Measurements from ENCODE around the gene ZC3H14. TPM values are rescaled to one million over a fixed set of nuclear protein-coding genes. Genes with fewer than 3 reads are reported as not detected.

ZC3H14 gene
- polyA plus RNA-seq, 4 donors: 60.5 to 114 (median 96.8) TPM

DNA sequence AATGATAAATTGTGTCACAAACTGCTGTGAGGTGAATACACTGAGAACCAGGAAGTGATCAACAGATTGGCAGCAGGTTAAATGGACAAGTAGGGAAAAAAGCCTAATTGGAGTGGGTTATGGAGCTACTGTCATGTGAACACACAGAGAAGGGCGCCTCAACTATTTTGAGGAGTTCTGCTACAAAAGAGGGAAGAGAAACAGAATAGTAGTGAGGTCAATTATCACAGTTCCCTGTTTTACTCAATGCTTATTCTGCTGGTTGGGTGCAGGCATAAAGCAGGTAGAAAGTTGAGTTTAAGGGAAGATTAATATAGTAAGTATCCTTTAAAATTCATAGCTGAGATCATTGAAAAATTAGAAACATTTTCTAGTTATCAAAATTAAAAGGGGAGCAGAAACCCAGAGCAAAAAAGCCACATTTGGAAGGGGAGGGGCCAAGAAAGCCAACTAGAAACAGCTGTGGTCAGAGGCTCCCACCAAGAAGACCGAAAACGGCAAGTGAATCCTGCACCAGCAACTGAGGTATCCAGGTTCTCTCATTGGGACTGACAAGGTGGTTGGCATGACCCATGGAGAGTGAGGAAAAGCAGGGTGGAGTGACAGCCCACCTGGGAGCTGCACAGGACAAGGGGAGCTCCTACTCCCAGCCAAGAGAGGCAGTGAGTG lies 105.7 kb downstream of the ZC3H14 start:
- no peak for DNase-seq (ENCODE audit: low read depth in 4 of 4, low spot score in 3 of 4)

DNA sequence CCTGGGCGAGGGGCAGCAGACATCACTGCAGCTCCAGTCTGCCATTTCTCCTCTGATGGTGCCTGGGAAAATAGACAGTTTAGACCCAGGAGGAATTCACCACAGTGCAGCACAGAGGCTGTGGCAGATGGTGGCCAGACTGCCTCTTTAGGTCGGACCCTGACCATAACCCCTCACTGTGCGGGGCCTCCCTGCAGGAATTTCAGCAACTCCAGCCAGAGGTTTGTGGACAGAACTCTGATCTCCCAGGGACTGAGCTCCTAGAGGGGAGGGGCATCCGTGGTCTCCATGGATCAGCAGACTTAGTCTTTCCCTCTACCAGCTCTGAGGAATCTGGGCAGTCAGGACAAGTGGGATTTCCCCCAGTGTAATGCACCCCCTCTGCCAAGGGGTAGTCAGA lies 106.5 kb downstream of the ZC3H14 start:
- DNase-seq (ENCODE audit: low read depth in 4 of 4, low spot score in 3 of 4): no peak

Other genes starting within 250 kb of the ZC3H14 start
- under 1 TPM; 0.13 to 0.24 (median 0.22) TPM for gene KCNK10, start 239.8 kb upstream of the ZC3H14 start, polyA plus RNA-seq (ENCODE audit: insufficient read length in 4 of 4)
- gene SPATA7, start 177.4 kb upstream of the ZC3H14 start, polyA plus RNA-seq (ENCODE audit: insufficient read length in 4 of 4): 10 to 100 TPM; 19.3 to 29.2 (median 25.6) TPM
- 10 to 100 TPM; 28.8 to 39.9 (median 38.3) TPM for gene PTPN21, start 8.0 kb upstream of the ZC3H14 start, polyA plus RNA-seq (ENCODE audit: insufficient read length in 4 of 4)
- 1 to 10 TPM in 3 of 4 donors, under 1 TPM in 1; 0.35 to 3.4 (median 2.5) TPM for gene EML5, start 229.9 kb downstream of the ZC3H14 start, polyA plus RNA-seq (ENCODE audit: insufficient read length in 4 of 4)

Measured in left renal pelvis (tissue), 4 donors.